ENCODE results near the gene RLN2.

GRCh38 chr9:5265939-5266338 lies 38.6 kb downstream of the RLN2 start:
- TF ChIP-seq CTCF (IDR thresholded peaks at IDR 0.05) (no peak), POLR2AphosphoS5 (IDR thresholded peaks at IDR 0.05) (no peak), POLR2A (IDR thresholded peaks at IDR 0.05) (no peak), EP300 (IDR thresholded peaks at IDR 0.05) (no peak)

Data from gastroesophageal sphincter (tissue), 3 donors.